ENCODE measurements around the gene BBS2.

BBS2 gene

DNA sequence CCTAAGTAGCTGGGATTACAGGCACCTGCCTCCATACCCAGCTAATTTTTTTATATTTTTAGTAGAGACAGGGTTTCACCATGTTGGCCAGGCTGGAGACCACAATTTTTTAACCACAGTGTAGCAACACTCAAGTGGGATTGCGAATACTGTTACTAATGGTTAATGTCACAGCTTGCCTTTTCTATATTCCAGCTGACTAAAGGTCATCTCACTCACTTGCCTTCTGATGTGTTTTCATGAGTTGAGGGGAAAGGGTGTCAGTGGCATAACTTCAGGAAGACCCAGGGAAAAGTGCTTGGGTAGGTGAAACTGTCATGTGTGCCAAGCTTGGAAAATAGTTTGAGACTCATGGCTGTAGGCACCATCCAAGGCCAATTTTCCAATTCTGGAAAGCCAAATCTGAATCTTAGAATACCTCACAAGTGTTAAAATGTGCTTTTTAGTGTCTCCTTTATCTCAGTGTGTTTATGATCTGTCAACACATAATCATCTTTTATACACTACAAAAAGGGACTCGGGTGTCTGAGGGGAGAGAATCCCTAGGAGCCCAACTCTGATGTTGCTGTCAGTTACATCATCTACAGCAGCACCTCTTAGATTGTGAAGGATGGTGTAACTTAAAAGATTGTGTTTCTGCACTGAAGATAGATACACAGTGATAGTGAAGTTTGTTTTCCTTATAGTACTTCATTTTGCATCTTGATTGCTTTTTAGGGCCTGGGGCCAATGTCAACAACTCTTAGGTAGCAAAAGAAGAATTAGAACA is 41.4 kb downstream of the BBS2 start:
- TF ChIP-seq, protein P1, sequence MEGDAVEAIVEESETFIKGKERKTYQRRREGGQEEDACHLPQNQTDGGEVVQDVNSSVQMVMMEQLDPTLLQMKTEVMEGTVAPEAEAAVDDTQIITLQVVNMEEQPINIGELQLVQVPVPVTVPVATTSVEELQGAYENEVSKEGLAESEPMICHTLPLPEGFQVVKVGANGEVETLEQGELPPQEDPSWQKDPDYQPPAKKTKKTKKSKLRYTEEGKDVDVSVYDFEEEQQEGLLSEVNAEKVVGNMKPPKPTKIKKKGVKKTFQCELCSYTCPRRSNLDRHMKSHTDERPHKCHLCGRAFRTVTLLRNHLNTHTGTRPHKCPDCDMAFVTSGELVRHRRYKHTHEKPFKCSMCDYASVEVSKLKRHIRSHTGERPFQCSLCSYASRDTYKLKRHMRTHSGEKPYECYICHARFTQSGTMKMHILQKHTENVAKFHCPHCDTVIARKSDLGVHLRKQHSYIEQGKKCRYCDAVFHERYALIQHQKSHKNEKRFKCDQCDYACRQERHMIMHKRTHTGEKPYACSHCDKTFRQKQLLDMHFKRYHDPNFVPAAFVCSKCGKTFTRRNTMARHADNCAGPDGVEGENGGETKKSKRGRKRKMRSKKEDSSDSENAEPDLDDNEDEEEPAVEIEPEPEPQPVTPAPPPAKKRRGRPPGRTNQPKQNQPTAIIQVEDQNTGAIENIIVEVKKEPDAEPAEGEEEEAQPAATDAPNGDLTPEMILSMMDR (IDR thresholded peaks at IDR 0.05; ENCODE audit: insufficient read depth, low read length, missing control alignments) = no peak
- CTCF ChIA-PET = interaction anchor here (0.9 to 3.1 kb wide), 5 partner anchors 122 to 224 kb away, joined by 3 to 10 read pairs (median 5); no protein-coding TSS in a partner anchor
- DNase-seq (ENCODE audit: low read depth, low spot score) = no peak
- POLR2A ChIA-PET = no interaction called here
- H3K4me3 ChIP-seq (ENCODE audit: low read depth, low read length) = no peak overlapping the region

DNA sequence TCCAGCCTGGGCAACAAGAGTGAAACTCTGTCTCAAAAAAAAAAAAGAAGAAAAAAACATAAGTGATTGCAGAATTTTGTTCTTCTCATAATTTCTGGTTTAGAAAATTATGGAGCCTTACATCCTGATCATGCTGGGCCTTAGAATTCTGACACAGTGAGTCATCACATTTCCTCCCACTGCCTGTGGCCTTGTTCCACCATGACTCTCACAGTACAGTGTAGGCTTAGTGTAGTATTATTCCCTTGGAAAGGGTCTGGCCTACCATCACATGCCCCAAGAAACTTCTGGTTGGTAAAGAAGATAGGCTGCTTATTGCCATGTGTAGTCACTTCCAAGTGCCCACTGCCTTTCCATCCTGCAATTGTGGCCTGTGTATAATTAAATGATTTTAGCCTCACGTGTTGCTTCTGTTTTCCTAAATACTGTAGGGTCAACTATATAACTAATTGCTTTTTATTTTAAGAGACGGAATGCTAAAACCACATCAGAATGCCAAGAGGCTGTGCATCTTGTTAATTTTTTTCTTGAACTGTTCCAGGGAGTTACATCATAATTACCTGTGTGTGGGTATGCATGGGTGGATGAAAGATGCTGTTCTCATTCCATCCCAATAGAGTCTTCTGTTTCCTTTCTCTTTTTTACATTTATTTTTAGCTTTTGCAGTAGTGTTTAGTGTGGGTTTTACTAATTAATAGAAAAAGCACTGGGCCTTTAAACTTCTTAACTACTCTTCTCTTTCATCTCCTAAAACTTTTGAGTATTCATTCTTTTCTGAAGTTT is 42.5 kb downstream of the BBS2 start:
- POLR2A ChIA-PET = no interaction called here
- TF ChIP-seq, protein P1 (IDR thresholded peaks at IDR 0.05; ENCODE audit: insufficient read depth, low read length, missing control alignments) = no peak
- no peak overlapping the region for H3K4me3 ChIP-seq (ENCODE audit: low read depth, low read length)
- CTCF ChIA-PET = interaction anchor here (0.9 to 3.1 kb wide), 2 partner anchors 123 to 225 kb away, joined by 3 to 10 read pairs; no protein-coding TSS in a partner anchor
- DNase-seq (ENCODE audit: low read depth, low spot score) = peak; percentile 70

DNA sequence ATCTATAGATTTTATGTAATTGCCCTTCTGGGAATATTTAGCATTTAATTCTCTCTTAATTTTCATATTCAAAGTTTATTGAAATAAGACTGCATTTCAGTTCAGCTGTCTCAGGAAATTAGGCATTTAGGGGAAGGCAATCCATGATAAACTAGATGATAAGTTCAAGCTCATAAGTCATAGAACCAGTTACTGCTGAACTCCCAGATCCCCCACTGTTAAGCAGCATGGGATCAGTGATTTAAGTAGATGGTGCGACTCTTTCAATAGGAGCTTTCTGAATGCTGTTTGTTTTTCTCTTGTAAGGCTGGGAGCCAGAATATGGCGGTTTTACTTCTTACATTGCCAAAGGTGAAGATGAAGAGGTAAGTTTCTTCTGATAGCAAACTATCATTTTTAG is 44.6 kb downstream of the BBS2 start:
- TF ChIP-seq, protein P1 (IDR thresholded peaks at IDR 0.05; ENCODE audit: insufficient read depth, low read length, missing control alignments) = no peak
- ChIA-PET POLR2A (no interaction called here), CTCF (interaction anchor here (1.0 to 1.2 kb wide), 3 partner anchors 35 to 226 kb away, joined by 3 to 5 read pairs (median 4); no protein-coding TSS in a partner anchor)
- H3K4me3 ChIP-seq (ENCODE audit: low read depth, low read length) = no peak overlapping the region
- no peak for DNase-seq (ENCODE audit: low read depth, low spot score)

DNA sequence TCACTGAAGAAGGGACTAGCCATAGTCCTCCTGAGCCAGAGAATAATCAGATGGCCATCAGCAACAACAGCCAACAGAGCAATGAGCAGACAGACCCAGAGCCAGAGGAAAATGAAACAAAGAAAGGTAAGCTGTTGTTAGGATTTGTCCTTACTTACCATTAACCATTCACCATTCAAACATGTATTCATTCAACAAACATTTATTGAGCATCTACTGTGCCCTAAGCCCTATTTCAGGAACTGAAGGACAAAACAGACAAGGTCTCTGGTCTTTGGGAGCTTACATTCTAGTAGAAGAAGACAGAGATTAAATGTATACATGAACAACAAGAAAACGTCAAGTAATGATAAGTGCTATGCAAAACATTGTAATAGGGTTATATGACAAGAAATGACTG is 49.2 kb downstream of the BBS2 start:
- ChIA-PET POLR2A (interaction anchor here (0.6 kb wide), 1 partner anchor 53 kb away, joined by 3 read pairs; no protein-coding TSS in a partner anchor), CTCF (no interaction called here)
- H3K4me3 ChIP-seq (ENCODE audit: low read depth, low read length) = no peak overlapping the region
- no peak for DNase-seq (ENCODE audit: low read depth, low spot score)
- TF ChIP-seq, protein P1 (IDR thresholded peaks at IDR 0.05; ENCODE audit: insufficient read depth, low read length, missing control alignments) = no peak

DNA sequence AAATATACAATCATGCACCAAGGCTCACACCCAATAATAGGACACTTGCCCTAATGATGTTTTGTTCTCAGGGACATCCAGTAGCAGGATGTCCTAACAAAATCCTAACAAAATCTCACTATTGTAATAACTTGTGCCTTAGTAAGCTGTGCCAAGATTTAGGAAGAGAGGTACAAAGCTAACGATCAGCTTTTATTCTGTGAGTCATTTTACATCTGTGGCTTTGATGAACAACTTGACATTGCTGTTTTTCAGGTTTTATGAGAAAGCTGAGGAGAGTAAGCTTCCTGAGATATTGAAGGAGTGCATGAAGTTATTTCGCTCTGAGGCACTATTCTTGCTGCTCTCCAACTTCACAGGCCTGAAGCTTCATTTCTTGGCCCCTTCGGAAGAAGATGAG is 49.6 kb downstream of the BBS2 start:
- POLR2A ChIA-PET = interaction anchor here (0.6 kb wide), 1 partner anchor 53 kb away, joined by 3 read pairs; no protein-coding TSS in a partner anchor

More for the DNA sequence above, 49.6 kb downstream of the BBS2 start:
- CTCF ChIA-PET = no interaction called here
- DNase-seq (ENCODE audit: low read depth, low spot score) = no peak
- TF ChIP-seq, protein P1 (IDR thresholded peaks at IDR 0.05; ENCODE audit: insufficient read depth, low read length, missing control alignments) = no peak
- H3K4me3 ChIP-seq (ENCODE audit: low read depth, low read length) = no peak overlapping the region
